LNCaP clone FGC (cell line): ENCODE results near the gene WEE1.

Experiments used
- DNase-seq: peaks from one replicate; pipeline ENCODE4 v3.0.0-alpha.2; 2011; ENCODE audit warnings: low read depth
- H3K4me3 ChIP-seq: 2 replicates; pipeline ENCODE4 v1.5.1; 2011; ENCODE audit warnings: mild to moderate bottlenecking, low read depth, low read length, control low read depth
- CTCF ChIP-seq: IDR thresholded peaks from 2 replicates; pipeline ENCODE4 v1.5.1; 2012; ENCODE audit warnings: mild to moderate bottlenecking; ENCODE audit not compliant: control insufficient read depth, insufficient read depth; ENCODE audit errors: extremely low read depth

Gene WEE1

GRCh38 chr11:9609002-9609759 lies 35.7 kb downstream of the WEE1 start:
- no peak for DNase-seq
- TF ChIP-seq CTCF: no peak
- no peak overlapping the region for H3K4me3 ChIP-seq

- DNase-seq: no peak
- no peak overlapping the region for H3K4me3 ChIP-seq
- TF ChIP-seq CTCF: no peak
Observed at GRCh38 chr11:9609841-9610240, 36.4 kb downstream of the WEE1 start.

- no peak overlapping the region for H3K4me3 ChIP-seq
- peak; percentile 76 for DNase-seq
- TF ChIP-seq CTCF: peak; percentile 73
Observed at GRCh38 chr11:9613118-9613829, 39.8 kb downstream of the WEE1 start.

- no peak overlapping the region for H3K4me3 ChIP-seq
- TF ChIP-seq CTCF: no peak
- DNase-seq: no peak
Observed at GRCh38 chr11:9613830-9614762, 40.6 kb downstream of the WEE1 start.

- no peak overlapping the region for H3K4me3 ChIP-seq
- TF ChIP-seq CTCF: no peak
- no peak for DNase-seq
Observed at GRCh38 chr11:9615031-9615451, 41.6 kb downstream of the WEE1 start.

- H3K4me3 ChIP-seq: no peak overlapping the region
- no peak for TF ChIP-seq CTCF
- no peak for DNase-seq
Observed at GRCh38 chr11:9616042-9616675, 42.7 kb downstream of the WEE1 start.
